K562 (cell line): ENCODE data around the gene LIMS1. TPM values are rescaled to one million over a fixed set of nuclear protein-coding genes. Genes with fewer than 3 reads are reported as not detected.

ENCODE experiments used
- ATAC-seq: fragments of 200-7000 bp; cut with Tn5 transposase; 3 replicates; pipeline ENCODE4 v1.9.1; 2020; ENCODE audit warnings: moderate library complexity
- BruUV-seq: library from RNA; stranded (reverse); fragments of 400-500 nt; replicated peaks from 2 replicates; lab custom pipeline; 2021; lab: Mats Ljungman, UMichigan
- CTCF ChIA-PET: fragments of 300-600 bp; formaldehyde crosslinking; extraction: SDS; loops from one replicate; lab custom pipeline; 2021; ENCODE audit warnings: low intra/inter-chr PET ratio; lab: Yijun Ruan, JAX
- POLR2A ChIA-PET: fragments of 300-600, 350-650 bp; sonication (Branson Sonifier 250); formaldehyde crosslinking; extraction: SDS; loops from one replicate; lab custom pipeline; 2021; ENCODE audit warnings: antibody characterized with exemption, inconsistent platforms; lab: Yijun Ruan, JAX
- DNase-seq, 4 experiments: peaks; one replicate each; pipeline versions ENCODE4 v3.0.0 to v3.0.0-alpha.2; 2011 to 2018; ENCODE audit warnings: low spot score in 3 of 4, mixed read lengths in 3 of 4; ENCODE audit errors: extremely low read depth in 1 of 4
- FAIRE-seq: peaks from 2 replicates; lab custom pipeline; 2011; peaks lifted over from hg19 to GRCh38; lab: Jason Lieb, UNC
- H2AFZ ChIP-seq: 2 replicates; pipeline ENCODE4 v1.6.0; 2011; ENCODE audit warnings: low read depth, low read length, control low read depth, inconsistent platforms
- H3K27ac ChIP-seq: fragments of 200-600 bp; 3 replicates; pipeline ENCODE4 v1.8.0; 2011; ENCODE audit warnings: low read depth, mild to moderate bottlenecking, control low read depth, inconsistent platforms, low read length, moderate library complexity, mixed read lengths; ENCODE audit errors: extremely low read depth
- H3K27me3 ChIP-seq, 2 experiments: fragments of 300-600 bp in 1 of 2; 2 replicates in 1 of 2; 3 replicates in 1 of 2; pipeline versions ENCODE4 v1.6.0 to v1.8.0; 2011; ENCODE audit warnings: inconsistent platforms in 2 of 2, low read length in 2 of 2, mild to moderate bottlenecking in 1 of 2, mixed read lengths in 1 of 2, moderate library complexity in 1 of 2; ENCODE audit not compliant: control insufficient read depth in 2 of 2, insufficient read depth in 2 of 2
- H3K36me3 ChIP-seq: fragments of 300-600 bp; 3 replicates; pipeline ENCODE4 v1.8.0; 2011; ENCODE audit warnings: mild to moderate bottlenecking, low read length, inconsistent platforms; ENCODE audit not compliant: control insufficient read depth, insufficient read depth
- H3K4me1 ChIP-seq, 2 experiments: fragments of 200-600 bp in 1 of 2; replicated peaks in 1 of 2; 2 replicates in 1 of 2; 3 replicates in 1 of 2; pipeline versions ENCODE4 v1.5.1 to v1.8.0; 2011; ENCODE audit warnings: inconsistent platforms in 2 of 2, low read length in 2 of 2, mild to moderate bottlenecking in 1 of 2, mixed read lengths in 1 of 2, moderate library complexity in 1 of 2; ENCODE audit not compliant: control insufficient read depth in 2 of 2, insufficient read depth in 2 of 2
- H3K4me2 ChIP-seq: 2 replicates; pipeline ENCODE4 v1.6.1; 2011; ENCODE audit warnings: low read length, control low read depth, inconsistent platforms, mixed read lengths; ENCODE audit not compliant: insufficient read depth
- H3K4me3 ChIP-seq: fragments of 200-600 bp; sonication (generic), shearing (Covaris generic); 2 replicates; pipeline ENCODE4 v1.5.1; 2016; ENCODE audit warnings: control low read depth, inconsistent platforms
- H3K79me2 ChIP-seq: fragments of 200-600 bp; 3 replicates; pipeline ENCODE4 v1.8.0; 2011; ENCODE audit warnings: low read length, inconsistent platforms; ENCODE audit not compliant: control insufficient read depth, insufficient read depth
- H3K9ac ChIP-seq, 2 experiments: 2 replicates each; pipeline versions ENCODE4 v1.6.0 to v1.6.1; 2011; ENCODE audit warnings: low read depth in 2 of 2, low read length in 2 of 2, control low read depth in 1 of 2, inconsistent platforms in 1 of 2, mild to moderate bottlenecking in 1 of 2, mixed read lengths in 1 of 2; ENCODE audit not compliant: insufficient read depth in 1 of 2
- H3K9me1 ChIP-seq: one replicate; pipeline ENCODE4 v1.6.0; 2011; ENCODE audit warnings: inconsistent platforms, mild to moderate bottlenecking, low read length, moderate library complexity; ENCODE audit not compliant: control insufficient read depth, insufficient read depth
- H3K9me3 ChIP-seq: replicated peaks from 2 replicates; pipeline ENCODE4 v1.5.1; 2011; ENCODE audit warnings: low read depth, low read length, inconsistent platforms; ENCODE audit not compliant: control insufficient read depth, insufficient read depth
- H4K20me1 ChIP-seq: replicated peaks from 2 replicates; pipeline ENCODE4 v1.6.1; 2011; ENCODE audit warnings: low read length, inconsistent platforms, mixed read lengths; ENCODE audit not compliant: control insufficient read depth, insufficient read depth
- SIN3A ChIP-seq, 2 experiments: fragments of 150-350 bp in 1 of 2; IDR thresholded peaks; 2 replicates each; pipeline ENCODE4 v1.6.1; 2011 to 2016; ENCODE audit warnings: borderline replicate concordance in 2 of 2, low read depth in 2 of 2, low read length in 2 of 2, mild to moderate bottlenecking in 2 of 2, moderate library complexity in 2 of 2; ENCODE audit not compliant: control insufficient read depth in 1 of 2
- WGBS: fragments of 100-300 bp; shearing (Covaris generic); methylation state at CpG from one replicate; pipeline ENCODE4 v1.1.6; 2016; ENCODE audit warnings: low coverage, mixed read lengths; ENCODE audit not compliant: insufficient coverage; ENCODE audit errors: missing lambda C conversion rate; 5-methylcytosine and 5-hydroxymethylcytosine counted together
- in situ Hi-C: fragments of 300-500 bp; cut with MboI; formaldehyde crosslinking; loops from 4 replicates; pipeline ENCODE4 v1.15.0; 2018; ENCODE audit warnings: inconsistent platforms, mixed read lengths
- intact Hi-C: fragments of 100-400 bp; cut with micrococcal nuclease; formaldehyde crosslinking; loops from 2 replicates; pipeline ENCODE4 v1.14.2; 2022
- polyA plus RNA-seq, 8 experiments: library from polyadenylated mRNA; depleted of rRNA in 4 of 8; stranded (reverse) in 5 of 8; unstranded in 3 of 8; fragments of >200 nt; fragmentation: Nextera tagmentation in 2 of 8; fragmentation: Illumina TruSeq in 1 of 8; extraction: Ambion mirVana in 2 of 8; extraction: Trizol in 1 of 8; gene quantifications; 2 replicates each; pipeline versions ENCODE4 v1.2.1 to v1.2.3, GENCODE V29; 2011 to 2014; ENCODE audit warnings: inconsistent platforms in 1 of 8, missing spikeins in 1 of 8
- total RNA-seq, 7 experiments: library from RNA; depleted of rRNA in 6 of 7; stranded (reverse); fragments of >200 nt in 6 of 7; fragmentation: Illumina TruSeq in 2 of 7; extraction: Trizol in 2 of 7; gene quantifications; 2 replicates each; pipeline versions ENCODE4 v1.2.1 to v1.2.3, GENCODE V29; 2011 to 2021; ENCODE audit warnings: low replicate concordance in 1 of 7
- TF ChIP-seq, protein P1 (sequence below): fragments of 150-350 bp; conservative IDR thresholded peaks from 2 replicates; pipeline ENCODE4 v1.6.1; 2014; ENCODE audit warnings: low read length
- TF ChIP-seq, protein P2 (sequence below): fragments of 450-650 bp; IDR thresholded peaks from 2 replicates; pipeline ENCODE4 v1.6.1; 2016; ENCODE audit warnings: low read depth, mild to moderate bottlenecking, moderate library complexity

Gene LIMS1
- total and polyA plus RNA-seq, 9 of the 15 experiments (the other 6 are each of a cell fraction or from before 2014, with no cell fraction given), result 52.8 to 134 (median 81.0) TPM

DNA sequence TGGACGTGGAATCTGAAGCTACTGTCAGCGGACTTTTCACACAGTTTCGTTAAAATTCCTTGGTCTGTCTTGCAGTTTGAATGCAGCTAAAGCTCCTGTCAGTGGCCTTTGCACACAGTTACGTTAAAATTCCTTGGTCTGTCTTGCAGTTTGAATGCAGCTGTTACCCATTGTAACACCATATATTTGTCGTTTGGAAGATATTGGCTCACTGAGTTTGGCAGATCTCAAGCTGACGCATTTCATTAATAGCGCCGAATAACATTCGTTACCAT, 1.0 kb downstream of the LIMS1 start:
- Histone ChIP-seq H3K27me3 (no peaks in the 10 kb centered on the region), H3K9me3 (no peaks in the 10 kb centered on the region), H4K20me1 (peaks cover 16% of the 10 kb centered on the region; the same call in 1 of the 2 replicates), H3K79me2 (peaks cover 64% of the 10 kb centered on the region), H3K36me3 (peaks cover 3% of the 10 kb centered on the region; the same call in 2 of the 3 replicates), H3K9me1 (no peaks in the 10 kb centered on the region), H3K9ac (peak overlapping the region; percentile 46 to 80; a peak in 3 of 4 replicates), H3K4me2 (peak overlapping the region; percentile 88), H3K4me1 (peaks cover 23 to 25% of the 10 kb centered on the region in 2 experiments), H2AFZ (0 out of 2 replicates have a peak overlapping the region, but pooled peaks have one; percentile 13), H3K4me3 (peak overlapping the region; percentile 86), H3K27ac (peak overlapping the region; percentile 74; the same call in 2 of the 3 replicates)
- DNase-seq, result no peak
- ChIA-PET POLR2A (interaction anchor here (0.6 to 3.2 kb wide), 8 partner anchors 12 to 173 kb away, joined by 3 to 21 read pairs (median 4); no protein-coding TSS in a partner anchor), CTCF (no interaction called here)
- no peak for ATAC-seq
- 3% methylated on average over 9 of the region's 9 CpGs for WGBS
- FAIRE-seq, result peak; percentile 66
- in situ Hi-C loops, result no loop called here
- no TSS peak for BruUV-seq
- intact Hi-C loops, result loop anchor here (1.0 to 5.0 kb wide), 2 partner anchors 52 to 86 kb away; partner anchors contain the start of gene GCC2
- TF ChIP-seq SIN3A (IDR thresholded peaks at IDR 0.05; ENCODE audit: borderline replicate concordance in 2 of 2, control insufficient read depth in 1 of 2, low read depth in 2 of 2, low read length in 2 of 2), result peak in 1 of 2 experiments; percentile 52; a peak in 1 of 4 replicates
- TF ChIP-seq, protein P1, sequence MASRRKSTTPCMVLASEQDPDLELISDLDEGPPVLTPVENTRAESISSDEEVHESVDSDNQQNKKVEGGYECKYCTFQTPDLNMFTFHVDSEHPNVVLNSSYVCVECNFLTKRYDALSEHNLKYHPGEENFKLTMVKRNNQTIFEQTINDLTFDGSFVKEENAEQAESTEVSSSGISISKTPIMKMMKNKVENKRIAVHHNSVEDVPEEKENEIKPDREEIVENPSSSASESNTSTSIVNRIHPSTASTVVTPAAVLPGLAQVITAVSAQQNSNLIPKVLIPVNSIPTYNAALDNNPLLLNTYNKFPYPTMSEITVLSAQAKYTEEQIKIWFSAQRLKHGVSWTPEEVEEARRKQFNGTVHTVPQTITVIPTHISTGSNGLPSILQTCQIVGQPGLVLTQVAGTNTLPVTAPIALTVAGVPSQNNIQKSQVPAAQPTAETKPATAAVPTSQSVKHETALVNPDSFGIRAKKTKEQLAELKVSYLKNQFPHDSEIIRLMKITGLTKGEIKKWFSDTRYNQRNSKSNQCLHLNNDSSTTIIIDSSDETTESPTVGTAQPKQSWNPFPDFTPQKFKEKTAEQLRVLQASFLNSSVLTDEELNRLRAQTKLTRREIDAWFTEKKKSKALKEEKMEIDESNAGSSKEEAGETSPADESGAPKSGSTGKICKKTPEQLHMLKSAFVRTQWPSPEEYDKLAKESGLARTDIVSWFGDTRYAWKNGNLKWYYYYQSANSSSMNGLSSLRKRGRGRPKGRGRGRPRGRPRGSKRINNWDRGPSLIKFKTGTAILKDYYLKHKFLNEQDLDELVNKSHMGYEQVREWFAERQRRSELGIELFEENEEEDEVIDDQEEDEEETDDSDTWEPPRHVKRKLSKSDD, result no peak
- TF ChIP-seq, protein P2, sequence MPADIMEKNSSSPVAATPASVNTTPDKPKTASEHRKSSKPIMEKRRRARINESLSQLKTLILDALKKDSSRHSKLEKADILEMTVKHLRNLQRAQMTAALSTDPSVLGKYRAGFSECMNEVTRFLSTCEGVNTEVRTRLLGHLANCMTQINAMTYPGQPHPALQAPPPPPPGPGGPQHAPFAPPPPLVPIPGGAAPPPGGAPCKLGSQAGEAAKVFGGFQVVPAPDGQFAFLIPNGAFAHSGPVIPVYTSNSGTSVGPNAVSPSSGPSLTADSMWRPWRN, result 0 out of 2 replicates have a peak, but pooled peaks have one; percentile 7
